PC-9 (cell line): Measurements from ENCODE around the gene RTN4IP1. TPM values are rescaled to one million over a fixed set of nuclear protein-coding genes. Genes with fewer than 3 reads are reported as not detected.

Source experiments
- BruUV-seq: library from RNA; stranded (reverse); fragments of 400-500 nt; replicated peaks from 2 replicates; lab custom pipeline; 2021; lab: Mats Ljungman, UMichigan
- CTCF ChIA-PET: fragments of 300-600 bp; sonication (Branson Sonifier 250); formaldehyde crosslinking; loops from one replicate; lab custom pipeline; 2022; ENCODE audit warnings: antibody characterized with exemption; lab: Charles Lee
- POLR2A ChIA-PET: fragments of 300-600 bp; sonication (Branson Sonifier 250); formaldehyde crosslinking; loops from one replicate; lab custom pipeline; 2022; ENCODE audit warnings: antibody characterized with exemption; ENCODE audit not compliant: unreplicated experiment; lab: Charles Lee
- DNase-seq, 2 experiments: peaks; one replicate each; pipeline versions ENCODE4 v3.0.0 to v3.0.0-alpha.2; 2015 to 2022; ENCODE audit warnings: mixed read lengths in 1 of 2
- H2AFZ ChIP-seq: fragments of 200-600 bp; sonication (generic); 2 replicates; pipeline ENCODE4 v1.8.1; 2017; ENCODE audit warnings: antibody characterized with exemption
- H3F3A ChIP-seq: fragments of 200-600 bp; sonication (generic); 2 replicates; pipeline ENCODE4 v1.8.1; 2017; ENCODE audit warnings: antibody characterized with exemption, mild to moderate bottlenecking, low read depth; ENCODE audit not compliant: insufficient read depth
- H3K27ac ChIP-seq: fragments of 200-600 bp; sonication (generic); 2 replicates; pipeline ENCODE4 v1.6.1; 2016; ENCODE audit warnings: mixed run types
- H3K27me3 ChIP-seq: fragments of 200-600 bp; sonication (generic); 2 replicates; pipeline ENCODE4 v1.6.1; 2016; ENCODE audit warnings: low read depth, mixed run types; ENCODE audit not compliant: insufficient read depth
- H3K36me3 ChIP-seq: fragments of 200-600 bp; sonication (generic); 2 replicates; pipeline ENCODE4 v1.6.1; 2016; ENCODE audit warnings: low read depth, mixed run types
- H3K4me1 ChIP-seq: fragments of 200-600 bp; sonication (generic); replicated peaks from 2 replicates; pipeline ENCODE4 v1.6.1; 2016; ENCODE audit warnings: mixed run types; ENCODE audit not compliant: insufficient read depth
- H3K4me2 ChIP-seq: fragments of 200-600 bp; sonication (generic); 2 replicates; pipeline ENCODE4 v1.6.1; 2017; ENCODE audit warnings: mixed run types
- H3K4me3 ChIP-seq: fragments of 200-600 bp; sonication (generic); 2 replicates; pipeline ENCODE4 v1.6.1; 2016; ENCODE audit warnings: mixed run types
- H3K79me2 ChIP-seq: fragments of 200-600 bp; sonication (generic); 2 replicates; pipeline ENCODE4 v1.6.1; 2017; ENCODE audit warnings: low read depth, mixed run types
- H3K9me2 ChIP-seq: fragments of 200-600 bp; sonication (generic); 2 replicates; pipeline ENCODE4 v1.8.1; 2017; ENCODE audit warnings: mild to moderate bottlenecking; ENCODE audit not compliant: insufficient read depth
- H3K9me3 ChIP-seq: fragments of 200-600 bp; sonication (generic); 2 replicates; pipeline ENCODE4 v1.8.1; 2016; ENCODE audit warnings: low read depth; ENCODE audit not compliant: insufficient read depth
- H4K20me1 ChIP-seq: fragments of 200-600 bp; sonication (generic); 2 replicates; pipeline ENCODE4 v1.8.1; 2017; ENCODE audit not compliant: insufficient read depth
- EZH2 ChIP-seq: fragments of 200-600 bp; sonication (generic); IDR thresholded peaks from 2 replicates; pipeline ENCODE4 v1.8.0; 2017; ENCODE audit warnings: antibody characterized with exemption, low read depth
- intact Hi-C: fragments of 100-400 bp; cut with micrococcal nuclease; formaldehyde crosslinking; loops from one replicate; pipeline ENCODE4 v1.10.0; 2022; ENCODE audit not compliant: unreplicated experiment
- total RNA-seq: library from RNA; stranded (reverse); gene quantifications from 2 replicates; pipeline ENCODE4 v1.2.3, GENCODE V29; 2021
- TF ChIP-seq, protein P1 (sequence below): fragments of 200-600 bp; sonication (generic); conservative IDR thresholded peaks from 2 replicates; pipeline ENCODE4 v1.6.1; 2017; ENCODE audit warnings: mixed run types, antibody characterized with exemption, mild to moderate bottlenecking, moderate library complexity

The RTN4IP1 gene
- total RNA-seq, 1 experiment from 2014 or later = 10.0 TPM

DNA sequence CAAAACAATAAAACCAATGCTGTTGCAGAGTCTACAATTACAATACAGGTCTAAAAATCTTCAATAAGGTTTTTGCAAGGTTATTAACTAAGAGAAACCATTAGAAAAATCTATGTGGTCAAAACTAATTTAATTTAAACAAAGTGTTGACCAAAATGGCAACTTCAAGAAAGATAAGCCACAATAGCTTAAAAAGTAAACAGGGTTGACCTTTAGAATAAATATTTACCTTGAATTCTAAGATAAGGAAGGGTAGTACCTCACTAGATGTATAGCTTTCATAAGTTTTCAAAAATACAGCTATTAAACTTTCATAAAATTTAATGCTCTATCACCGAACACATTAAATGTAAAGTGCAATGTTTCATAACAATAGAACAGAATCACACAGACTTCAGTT is 11.4 kb downstream of the RTN4IP1 start:
- H3K4me3 ChIP-seq = no peak overlapping the region
- BruUV-seq = no TSS peak
- 0 out of 2 replicates have a peak, but pooled peaks cover 9% of the 10 kb centered on the region for H3K36me3 ChIP-seq
- no peak for DNase-seq
- no peaks in the 10 kb centered on the region for H4K20me1 ChIP-seq
- H3F3A ChIP-seq = no peaks in the 10 kb centered on the region
- H3K27ac ChIP-seq = no peak overlapping the region
- H2AFZ ChIP-seq = no peak overlapping the region
- intact Hi-C loops = no loop called here
- H3K9me2 ChIP-seq = no peaks in the 10 kb centered on the region
- peaks cover 3% of the 10 kb centered on the region; the same call in 1 of the 2 replicates for H3K9me3 ChIP-seq
- TF ChIP-seq, protein P1, sequence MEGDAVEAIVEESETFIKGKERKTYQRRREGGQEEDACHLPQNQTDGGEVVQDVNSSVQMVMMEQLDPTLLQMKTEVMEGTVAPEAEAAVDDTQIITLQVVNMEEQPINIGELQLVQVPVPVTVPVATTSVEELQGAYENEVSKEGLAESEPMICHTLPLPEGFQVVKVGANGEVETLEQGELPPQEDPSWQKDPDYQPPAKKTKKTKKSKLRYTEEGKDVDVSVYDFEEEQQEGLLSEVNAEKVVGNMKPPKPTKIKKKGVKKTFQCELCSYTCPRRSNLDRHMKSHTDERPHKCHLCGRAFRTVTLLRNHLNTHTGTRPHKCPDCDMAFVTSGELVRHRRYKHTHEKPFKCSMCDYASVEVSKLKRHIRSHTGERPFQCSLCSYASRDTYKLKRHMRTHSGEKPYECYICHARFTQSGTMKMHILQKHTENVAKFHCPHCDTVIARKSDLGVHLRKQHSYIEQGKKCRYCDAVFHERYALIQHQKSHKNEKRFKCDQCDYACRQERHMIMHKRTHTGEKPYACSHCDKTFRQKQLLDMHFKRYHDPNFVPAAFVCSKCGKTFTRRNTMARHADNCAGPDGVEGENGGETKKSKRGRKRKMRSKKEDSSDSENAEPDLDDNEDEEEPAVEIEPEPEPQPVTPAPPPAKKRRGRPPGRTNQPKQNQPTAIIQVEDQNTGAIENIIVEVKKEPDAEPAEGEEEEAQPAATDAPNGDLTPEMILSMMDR = no peak
- TF ChIP-seq EZH2 = no peak
- no peak overlapping the region for H3K4me2 ChIP-seq
- H3K4me1 ChIP-seq = no peaks in the 10 kb centered on the region
- H3K79me2 ChIP-seq = no peaks in the 10 kb centered on the region
- POLR2A ChIA-PET = interaction anchor here (0.7 kb wide), 1 partner anchor 15 kb away, joined by 3 read pairs; no protein-coding TSS in a partner anchor
- CTCF ChIA-PET = no interaction called here
- no peaks in the 10 kb centered on the region for H3K27me3 ChIP-seq

DNA sequence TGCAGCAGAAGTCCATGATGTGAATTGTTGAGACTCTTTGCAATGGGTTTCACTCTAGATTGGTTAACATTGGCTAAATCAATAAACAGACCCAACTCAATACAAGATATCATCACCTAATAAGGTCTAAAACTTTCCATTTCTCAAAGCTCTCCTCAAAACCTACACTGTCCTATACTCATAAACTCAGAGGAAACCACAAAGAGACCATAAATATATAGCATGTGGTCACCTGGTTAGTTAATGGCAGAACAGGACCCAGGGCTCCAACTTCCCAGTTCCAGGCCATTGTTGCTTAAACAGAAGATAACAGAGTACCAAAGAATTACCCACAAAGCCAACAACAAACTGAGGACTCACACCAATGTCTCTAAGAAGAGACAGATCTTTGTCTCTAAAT is 12.0 kb downstream of the RTN4IP1 start:
- no peaks in the 10 kb centered on the region for H3K9me2 ChIP-seq
- H3K4me3 ChIP-seq = no peak overlapping the region
- H3K27ac ChIP-seq = no peak overlapping the region
- no peaks in the 10 kb centered on the region for H3K27me3 ChIP-seq
- no peaks in the 10 kb centered on the region for H3F3A ChIP-seq
- peaks cover 3% of the 10 kb centered on the region; the same call in 1 of the 2 replicates for H3K9me3 ChIP-seq
- CTCF ChIA-PET = no interaction called here
- no peak overlapping the region for H2AFZ ChIP-seq
- intact Hi-C loops = no loop called here
- TF ChIP-seq EZH2 = no peak
- TF ChIP-seq, protein P1 = no peak
- no peak overlapping the region for H3K4me2 ChIP-seq
- 0 out of 2 replicates have a peak, but pooled peaks cover 10% of the 10 kb centered on the region for H3K36me3 ChIP-seq
- POLR2A ChIA-PET = no interaction called here
- no TSS peak for BruUV-seq
- no peaks in the 10 kb centered on the region for H3K79me2 ChIP-seq
- DNase-seq = no peak
- no peaks in the 10 kb centered on the region for H4K20me1 ChIP-seq
- no peaks in the 10 kb centered on the region for H3K4me1 ChIP-seq

DNA sequence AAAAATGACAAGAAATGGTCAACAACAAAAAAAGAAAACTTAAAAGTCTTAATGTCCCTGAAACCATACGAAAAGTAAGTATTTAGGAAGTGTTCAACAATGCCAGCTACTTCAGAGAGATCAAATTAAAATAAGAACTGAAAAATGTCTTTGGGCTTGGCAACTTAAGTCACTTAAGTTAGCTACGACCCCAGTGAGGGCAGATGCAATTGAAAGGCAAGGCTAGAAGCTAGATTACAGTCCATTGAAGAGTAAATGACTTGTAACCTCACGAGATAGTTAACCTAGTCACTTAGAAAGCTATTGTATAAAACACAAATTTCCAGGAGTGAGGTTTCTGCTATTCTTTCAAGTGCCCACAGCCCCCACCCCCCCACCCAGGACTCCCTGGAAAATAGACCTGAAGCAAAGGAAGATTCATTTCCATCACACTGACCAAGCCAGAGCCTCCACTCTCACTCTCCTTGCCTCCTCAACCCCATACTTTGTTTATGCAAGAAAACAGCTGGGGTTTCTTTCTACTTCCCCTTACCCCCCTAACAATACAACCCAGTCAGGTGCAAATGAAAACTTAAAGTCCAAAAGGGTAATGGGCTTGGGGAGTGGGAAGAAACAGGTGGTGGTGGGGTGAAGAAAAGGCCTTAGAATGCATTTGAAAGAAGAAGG is 14.6 kb downstream of the RTN4IP1 start:
- no peak for DNase-seq
- CTCF ChIA-PET = no interaction called here

More for the DNA sequence above, 14.6 kb downstream of the RTN4IP1 start:
- no peaks in the 10 kb centered on the region for H3K79me2 ChIP-seq
- no peaks in the 10 kb centered on the region for H4K20me1 ChIP-seq
- H3K9me3 ChIP-seq = peaks cover 3% of the 10 kb centered on the region; the same call in 1 of the 2 replicates
- no peaks in the 10 kb centered on the region for H3K4me1 ChIP-seq
- H3F3A ChIP-seq = no peaks in the 10 kb centered on the region
- 0 out of 2 replicates have a peak, but pooled peaks cover 10% of the 10 kb centered on the region for H3K36me3 ChIP-seq
- no peak overlapping the region for H2AFZ ChIP-seq
- intact Hi-C loops = no loop called here
- H3K4me3 ChIP-seq = no peak overlapping the region
- no peak overlapping the region for H3K4me2 ChIP-seq
- H3K27ac ChIP-seq = no peak overlapping the region
- BruUV-seq = no TSS peak
- no peaks in the 10 kb centered on the region for H3K27me3 ChIP-seq
- POLR2A ChIA-PET = no interaction called here
- H3K9me2 ChIP-seq = no peaks in the 10 kb centered on the region
- TF ChIP-seq, protein P1 = no peak
- TF ChIP-seq EZH2 = no peak
